WERI-Rb-1 (cell line): ENCODE data around the gene SAMD4B.
"Not testable (repeated sequence)": the region's sequence is repeated elsewhere in the genome, so short reads cannot be mapped to it uniquely, and the experiment has no call there.

Experiments used
- DNase-seq: peaks from one replicate; pipeline ENCODE4 v3.0.0-alpha.2; 2020
- H3K27ac ChIP-seq: fragments of 250-450 bp; sonication (Bioruptor Pico); 2 replicates; pipeline ENCODE4 v1.5.1; 2020; ENCODE audit warnings: mild to moderate bottlenecking, moderate library complexity
- H3K27me3 ChIP-seq: fragments of 250-450 bp; sonication (Bioruptor Pico); 2 replicates; pipeline ENCODE4 v1.5.1; 2021; ENCODE audit warnings: mild to moderate bottlenecking, low read depth, moderate library complexity; ENCODE audit not compliant: insufficient read depth, severe bottlenecking
- H3K36me3 ChIP-seq: fragments of 250-450 bp; sonication (Bioruptor Pico); 2 replicates; pipeline ENCODE4 v1.5.1; 2020; ENCODE audit warnings: mild to moderate bottlenecking, moderate library complexity
- H3K4me3 ChIP-seq: 2 replicates; pipeline ENCODE4 v1.5.1; 2011; ENCODE audit warnings: low read depth, mild to moderate bottlenecking, control low read depth, low read length
- H3K9me3 ChIP-seq: fragments of 250-450 bp; sonication (Bioruptor Pico); 2 replicates; pipeline ENCODE4 v1.5.1; 2021; ENCODE audit warnings: mild to moderate bottlenecking, moderate library complexity; ENCODE audit not compliant: severe bottlenecking
- TF ChIP-seq, protein P1 (sequence below): IDR thresholded peaks from 2 replicates; pipeline ENCODE4 v1.5.1; 2011; ENCODE audit warnings: low read depth, mild to moderate bottlenecking, control low read depth, inconsistent platforms, low read length

SAMD4B gene

GRCh38 chr19:39329948-39330347 lies 12.3 kb upstream of the SAMD4B start:
- Histone ChIP-seq H3K27ac (no peak overlapping the region), H3K27me3 (no peaks in the 10 kb centered on the region), H3K36me3 (no peaks in the 10 kb centered on the region), H3K9me3 (no peaks in the 10 kb centered on the region), H3K4me3 (no peak overlapping the region)
- DNase-seq, result no peak
- TF ChIP-seq, protein P1, sequence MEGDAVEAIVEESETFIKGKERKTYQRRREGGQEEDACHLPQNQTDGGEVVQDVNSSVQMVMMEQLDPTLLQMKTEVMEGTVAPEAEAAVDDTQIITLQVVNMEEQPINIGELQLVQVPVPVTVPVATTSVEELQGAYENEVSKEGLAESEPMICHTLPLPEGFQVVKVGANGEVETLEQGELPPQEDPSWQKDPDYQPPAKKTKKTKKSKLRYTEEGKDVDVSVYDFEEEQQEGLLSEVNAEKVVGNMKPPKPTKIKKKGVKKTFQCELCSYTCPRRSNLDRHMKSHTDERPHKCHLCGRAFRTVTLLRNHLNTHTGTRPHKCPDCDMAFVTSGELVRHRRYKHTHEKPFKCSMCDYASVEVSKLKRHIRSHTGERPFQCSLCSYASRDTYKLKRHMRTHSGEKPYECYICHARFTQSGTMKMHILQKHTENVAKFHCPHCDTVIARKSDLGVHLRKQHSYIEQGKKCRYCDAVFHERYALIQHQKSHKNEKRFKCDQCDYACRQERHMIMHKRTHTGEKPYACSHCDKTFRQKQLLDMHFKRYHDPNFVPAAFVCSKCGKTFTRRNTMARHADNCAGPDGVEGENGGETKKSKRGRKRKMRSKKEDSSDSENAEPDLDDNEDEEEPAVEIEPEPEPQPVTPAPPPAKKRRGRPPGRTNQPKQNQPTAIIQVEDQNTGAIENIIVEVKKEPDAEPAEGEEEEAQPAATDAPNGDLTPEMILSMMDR, result no peak

- TF ChIP-seq, protein P1, result no peak
- Histone ChIP-seq H3K36me3 (no peaks in the 10 kb centered on the region), H3K27ac (no peak overlapping the region), H3K4me3 (no peak overlapping the region), H3K27me3 (no peaks in the 10 kb centered on the region), H3K9me3 (no peaks in the 10 kb centered on the region)
- no peak for DNase-seq
These were observed 9.9 kb upstream of the SAMD4B start for GRCh38 chr19:39332293-39332692.

DNA sequence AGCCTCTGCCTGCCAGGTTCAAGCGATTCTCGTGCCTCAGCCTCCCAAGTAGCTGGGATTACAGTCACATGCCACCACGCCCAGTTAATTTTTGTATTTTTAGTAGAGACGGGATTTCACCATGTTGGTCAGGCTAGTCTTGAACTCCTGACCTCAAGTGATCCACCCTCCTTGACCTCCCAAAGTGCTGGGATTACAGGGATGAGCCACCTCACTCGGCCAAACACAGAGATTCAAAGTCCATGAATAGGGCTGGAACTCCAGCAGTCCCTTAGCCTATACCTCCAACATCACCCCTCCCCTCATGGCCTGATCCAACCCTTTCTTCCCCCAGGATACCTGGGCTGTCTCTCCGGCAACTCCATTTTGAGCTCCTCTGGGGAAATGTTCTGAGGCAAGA lies 9.5 kb upstream of the SAMD4B start:
- H3K4me3 ChIP-seq, DNase-seq, H3K36me3 ChIP-seq, H3K27ac ChIP-seq, H3K27me3 ChIP-seq, H3K9me3 ChIP-seq: not testable (repeated sequence)

DNA sequence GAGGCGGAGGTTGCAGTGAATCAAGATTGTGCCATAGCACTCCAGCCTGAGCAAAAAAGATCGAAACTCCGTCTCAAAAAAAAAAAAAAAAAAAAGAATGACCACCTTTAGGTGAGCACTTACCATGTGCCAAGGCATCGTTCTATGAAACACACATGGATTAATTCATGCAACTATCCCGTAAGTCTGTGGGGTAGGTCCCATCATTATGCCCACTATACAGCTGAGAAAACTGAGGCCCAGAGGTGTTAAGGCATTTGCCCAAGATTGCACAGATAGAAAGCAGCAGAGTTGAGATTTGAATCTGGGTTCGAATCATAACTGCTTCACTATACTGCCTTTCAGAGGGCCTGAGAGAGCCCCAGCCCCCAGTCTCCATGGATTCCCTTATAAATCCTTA lies 8.7 kb upstream of the SAMD4B start:
- no peaks in the 10 kb centered on the region for H3K27me3 ChIP-seq
- H3K36me3 ChIP-seq, result no peaks in the 10 kb centered on the region
- no peak overlapping the region for H3K27ac ChIP-seq
- H3K4me3 ChIP-seq, result no peak overlapping the region
- TF ChIP-seq, protein P1, result no peak
- no peaks in the 10 kb centered on the region for H3K9me3 ChIP-seq
- DNase-seq, result no peak

DNA sequence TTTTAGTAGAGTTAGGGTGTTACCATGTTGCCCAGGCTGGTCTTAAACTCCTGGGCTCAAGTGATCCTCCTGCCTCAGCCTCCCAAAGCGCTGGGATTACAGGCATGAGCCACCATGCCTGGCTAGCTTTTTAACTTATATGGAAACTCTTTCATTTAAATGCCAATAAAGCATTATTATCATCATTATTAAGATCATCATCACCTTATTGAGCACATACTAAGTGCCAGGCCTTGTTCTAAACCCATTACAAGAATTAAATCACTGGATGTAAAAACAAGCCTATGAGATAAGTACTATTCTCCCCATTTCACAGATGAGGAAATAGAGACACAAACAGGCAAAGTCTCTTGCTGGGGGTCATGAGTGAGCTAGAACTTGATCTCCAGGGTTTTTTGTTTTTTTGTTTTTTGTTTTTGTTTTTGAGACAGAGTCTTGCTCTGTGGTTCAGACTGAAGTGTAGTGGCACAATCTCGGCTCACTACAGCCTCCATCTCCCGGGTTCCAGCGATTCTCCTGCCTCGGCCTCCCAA lies 7.7 kb upstream of the SAMD4B start:
- Histone ChIP-seq H3K4me3 (no peak overlapping the region), H3K27ac (no peak overlapping the region), H3K27me3 (no peaks in the 10 kb centered on the region), H3K36me3 (no peaks in the 10 kb centered on the region), H3K9me3 (no peaks in the 10 kb centered on the region)
- no peak for DNase-seq
- TF ChIP-seq, protein P1, result no peak

GRCh38 chr19:39335168-39335548 lies 7.1 kb upstream of the SAMD4B start:
- DNase-seq, result no peak

More at GRCh38 chr19:39335168-39335548, 7.1 kb upstream of the SAMD4B start:
- TF ChIP-seq, protein P1, result no peak
- H3K27me3 ChIP-seq, result no peaks in the 10 kb centered on the region
- no peaks in the 10 kb centered on the region for H3K36me3 ChIP-seq
- H3K27ac ChIP-seq, result no peak overlapping the region
- no peak overlapping the region for H3K4me3 ChIP-seq
- H3K9me3 ChIP-seq, result no peaks in the 10 kb centered on the region
